K562 (cell line): ENCODE results near the gene CDR2L. TPM values are rescaled to one million over a fixed set of nuclear protein-coding genes. Genes with fewer than 3 reads are reported as not detected.
A peak's percentile ranks its signal among the peaks of the same experiment; 100 is the strongest.

ENCODE experiments used
- ATAC-seq: fragments of 200-7000 bp; cut with Tn5 transposase; 3 replicates; pipeline ENCODE4 v1.9.1; 2020; ENCODE audit warnings: moderate library complexity
- BruUV-seq: library from RNA; stranded (reverse); fragments of 400-500 nt; replicated peaks from 2 replicates; lab custom pipeline; 2021; lab: Mats Ljungman, UMichigan
- CTCF ChIA-PET: fragments of 300-600 bp; formaldehyde crosslinking; extraction: SDS; loops from one replicate; lab custom pipeline; 2021; ENCODE audit warnings: low intra/inter-chr PET ratio; lab: Yijun Ruan, JAX
- POLR2A ChIA-PET: fragments of 300-600, 350-650 bp; sonication (Branson Sonifier 250); formaldehyde crosslinking; extraction: SDS; loops from one replicate; lab custom pipeline; 2021; ENCODE audit warnings: antibody characterized with exemption, inconsistent platforms; lab: Yijun Ruan, JAX
- DNase-seq, 4 experiments: peaks; one replicate each; pipeline versions ENCODE4 v3.0.0 to v3.0.0-alpha.2; 2011 to 2018; ENCODE audit warnings: low spot score in 3 of 4, mixed read lengths in 3 of 4; ENCODE audit errors: extremely low read depth in 1 of 4
- FAIRE-seq: peaks from 2 replicates; lab custom pipeline; 2011; peaks lifted over from hg19 to GRCh38; lab: Jason Lieb, UNC
- H2AFZ ChIP-seq: 2 replicates; pipeline ENCODE4 v1.6.0; 2011; ENCODE audit warnings: low read depth, low read length, control low read depth, inconsistent platforms
- H3K27ac ChIP-seq: fragments of 200-600 bp; 3 replicates; pipeline ENCODE4 v1.8.0; 2011; ENCODE audit warnings: low read depth, mild to moderate bottlenecking, control low read depth, inconsistent platforms, low read length, moderate library complexity, mixed read lengths; ENCODE audit errors: extremely low read depth
- H3K27me3 ChIP-seq, 2 experiments: fragments of 300-600 bp in 1 of 2; 2 replicates in 1 of 2; 3 replicates in 1 of 2; pipeline versions ENCODE4 v1.6.0 to v1.8.0; 2011; ENCODE audit warnings: inconsistent platforms in 2 of 2, low read length in 2 of 2, mild to moderate bottlenecking in 1 of 2, mixed read lengths in 1 of 2, moderate library complexity in 1 of 2; ENCODE audit not compliant: control insufficient read depth in 2 of 2, insufficient read depth in 2 of 2
- H3K36me3 ChIP-seq: fragments of 300-600 bp; 3 replicates; pipeline ENCODE4 v1.8.0; 2011; ENCODE audit warnings: mild to moderate bottlenecking, low read length, inconsistent platforms; ENCODE audit not compliant: control insufficient read depth, insufficient read depth
- H3K4me1 ChIP-seq, 2 experiments: fragments of 200-600 bp in 1 of 2; replicated peaks in 1 of 2; 2 replicates in 1 of 2; 3 replicates in 1 of 2; pipeline versions ENCODE4 v1.5.1 to v1.8.0; 2011; ENCODE audit warnings: inconsistent platforms in 2 of 2, low read length in 2 of 2, mild to moderate bottlenecking in 1 of 2, mixed read lengths in 1 of 2, moderate library complexity in 1 of 2; ENCODE audit not compliant: control insufficient read depth in 2 of 2, insufficient read depth in 2 of 2
- H3K4me2 ChIP-seq: 2 replicates; pipeline ENCODE4 v1.6.1; 2011; ENCODE audit warnings: low read length, control low read depth, inconsistent platforms, mixed read lengths; ENCODE audit not compliant: insufficient read depth
- H3K4me3 ChIP-seq: fragments of 200-600 bp; sonication (generic), shearing (Covaris generic); 2 replicates; pipeline ENCODE4 v1.5.1; 2016; ENCODE audit warnings: control low read depth, inconsistent platforms
- H3K79me2 ChIP-seq: fragments of 200-600 bp; 3 replicates; pipeline ENCODE4 v1.8.0; 2011; ENCODE audit warnings: low read length, inconsistent platforms; ENCODE audit not compliant: control insufficient read depth, insufficient read depth
- H3K9ac ChIP-seq, 2 experiments: 2 replicates each; pipeline versions ENCODE4 v1.6.0 to v1.6.1; 2011; ENCODE audit warnings: low read depth in 2 of 2, low read length in 2 of 2, control low read depth in 1 of 2, inconsistent platforms in 1 of 2, mild to moderate bottlenecking in 1 of 2, mixed read lengths in 1 of 2; ENCODE audit not compliant: insufficient read depth in 1 of 2
- H3K9me1 ChIP-seq: one replicate; pipeline ENCODE4 v1.6.0; 2011; ENCODE audit warnings: inconsistent platforms, mild to moderate bottlenecking, low read length, moderate library complexity; ENCODE audit not compliant: control insufficient read depth, insufficient read depth
- H3K9me3 ChIP-seq: replicated peaks from 2 replicates; pipeline ENCODE4 v1.5.1; 2011; ENCODE audit warnings: low read depth, low read length, inconsistent platforms; ENCODE audit not compliant: control insufficient read depth, insufficient read depth
- H4K20me1 ChIP-seq: replicated peaks from 2 replicates; pipeline ENCODE4 v1.6.1; 2011; ENCODE audit warnings: low read length, inconsistent platforms, mixed read lengths; ENCODE audit not compliant: control insufficient read depth, insufficient read depth
- GTF2F1 ChIP-seq: IDR thresholded peaks from 2 replicates; pipeline ENCODE4 v1.6.1; 2011; ENCODE audit warnings: low read depth, low read length, improper control_type of control experiment
- MAFF ChIP-seq: IDR thresholded peaks from 2 replicates; pipeline ENCODE4 v1.6.1; 2012; ENCODE audit warnings: low read length, improper control_type of control experiment
- MIER1 ChIP-seq: fragments of 450-650 bp; IDR thresholded peaks from 2 replicates; pipeline ENCODE4 v1.6.1; 2016; ENCODE audit warnings: antibody characterized with exemption, mild to moderate bottlenecking, low read depth
- MXI1 ChIP-seq: IDR thresholded peaks from 2 replicates; pipeline ENCODE4 v1.6.1; 2011; ENCODE audit warnings: low read depth, mild to moderate bottlenecking, improper control_type of control experiment, low read length
- NCOA2 ChIP-seq, 2 experiments: fragments of 450-650 bp; IDR thresholded peaks; 2 replicates each; pipeline ENCODE4 v1.6.1; 2018; ENCODE audit warnings: mild to moderate bottlenecking in 2 of 2, moderate library complexity in 1 of 2; ENCODE audit not compliant: partially characterized antibody in 2 of 2
- NFRKB ChIP-seq: fragments of 450-650 bp; IDR thresholded peaks from 2 replicates; pipeline ENCODE4 v1.6.1; 2016; ENCODE audit warnings: low read depth
- POLR2G ChIP-seq: fragments of 200-400 bp; formaldehyde crosslinking; IDR thresholded peaks from 2 replicates; pipeline ENCODE4 v1.6.1; 2017; ENCODE audit warnings: low read depth, mild to moderate bottlenecking, antibody characterized with exemption, low read length, moderate library complexity
- RBM25 ChIP-seq: fragments of 200-400 bp; formaldehyde crosslinking; IDR thresholded peaks from 2 replicates; pipeline ENCODE4 v1.6.1; 2018; ENCODE audit warnings: low read length, low read depth, moderate library complexity; ENCODE audit not compliant: severe bottlenecking
- WGBS: fragments of 100-300 bp; shearing (Covaris generic); methylation state at CpG from one replicate; pipeline ENCODE4 v1.1.6; 2016; ENCODE audit warnings: low coverage, mixed read lengths; ENCODE audit not compliant: insufficient coverage; ENCODE audit errors: missing lambda C conversion rate; 5-methylcytosine and 5-hydroxymethylcytosine counted together
- in situ Hi-C: fragments of 300-500 bp; cut with MboI; formaldehyde crosslinking; loops from 4 replicates; pipeline ENCODE4 v1.15.0; 2018; ENCODE audit warnings: inconsistent platforms, mixed read lengths
- intact Hi-C: fragments of 100-400 bp; cut with micrococcal nuclease; formaldehyde crosslinking; loops from 2 replicates; pipeline ENCODE4 v1.14.2; 2022
- polyA plus RNA-seq, 8 experiments: library from polyadenylated mRNA; depleted of rRNA in 4 of 8; stranded (reverse) in 5 of 8; unstranded in 3 of 8; fragments of >200 nt; fragmentation: Nextera tagmentation in 2 of 8; fragmentation: Illumina TruSeq in 1 of 8; extraction: Ambion mirVana in 2 of 8; extraction: Trizol in 1 of 8; gene quantifications; 2 replicates each; pipeline versions ENCODE4 v1.2.1 to v1.2.3, GENCODE V29; 2011 to 2014; ENCODE audit warnings: inconsistent platforms in 1 of 8, missing spikeins in 1 of 8
- total RNA-seq, 7 experiments: library from RNA; depleted of rRNA in 6 of 7; stranded (reverse); fragments of >200 nt in 6 of 7; fragmentation: Illumina TruSeq in 2 of 7; extraction: Trizol in 2 of 7; gene quantifications; 2 replicates each; pipeline versions ENCODE4 v1.2.1 to v1.2.3, GENCODE V29; 2011 to 2021; ENCODE audit warnings: low replicate concordance in 1 of 7
- TF ChIP-seq, protein P1 (sequence below): fragments of 250-450 bp; sonication (Bioruptor Pico); IDR thresholded peaks from 2 replicates; pipeline ENCODE4 v1.5.0; 2021; ENCODE audit warnings: mild to moderate bottlenecking, moderate library complexity

CDR2L gene
- total and polyA plus RNA-seq, 9 of the 15 experiments (the other 6 are each of a cell fraction or from before 2014, with no cell fraction given): 2.7 to 16.0 (median 7.3) TPM

DNA sequence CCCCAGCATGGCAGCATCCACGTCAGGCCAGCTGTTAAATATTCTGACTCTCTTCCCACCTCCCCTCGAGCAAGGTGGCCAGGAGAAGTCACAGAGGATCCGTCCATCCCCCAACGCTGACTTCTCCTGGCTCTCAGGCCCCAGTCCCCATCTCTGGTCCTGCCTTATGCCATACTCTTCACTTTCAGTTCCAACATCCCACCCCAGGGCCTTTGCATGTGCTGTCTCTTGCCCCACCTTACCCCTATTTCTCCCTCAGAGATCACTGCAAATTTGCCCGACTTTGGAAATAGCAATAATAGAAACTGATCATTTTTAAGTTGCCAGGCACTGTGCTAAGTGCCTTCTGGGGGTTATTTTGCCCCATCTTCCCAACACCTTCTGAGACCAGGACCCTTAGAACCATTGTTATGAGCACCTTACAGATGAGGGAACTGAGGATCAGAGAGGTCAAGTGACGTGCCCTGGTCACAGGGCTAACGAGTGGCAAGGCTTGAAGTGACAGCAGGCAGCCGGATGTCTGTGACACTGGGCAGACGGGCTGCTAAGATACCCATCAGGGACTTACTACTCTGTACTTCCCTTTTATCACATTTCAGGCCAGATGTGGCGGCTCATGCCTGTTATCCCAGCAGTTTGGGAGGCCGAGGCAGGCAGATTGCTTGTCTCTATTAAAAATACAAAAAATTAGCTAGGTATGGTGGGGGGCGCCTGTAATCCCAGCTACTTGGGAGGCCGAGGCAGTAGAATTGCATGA is 32.6 kb upstream of the CDR2L start:
- no peak overlapping the region for H3K27ac ChIP-seq
- no peak overlapping the region for H3K4me2 ChIP-seq
- H3K79me2 ChIP-seq: no peaks in the 10 kb centered on the region
- ChIA-PET POLR2A (interaction anchor here (0.5 to 0.6 kb wide), 2 partner anchors 30 to 1283 kb away, joined by 3 to 4 read pairs; no protein-coding TSS in a partner anchor), CTCF (no interaction called here)
- H2AFZ ChIP-seq: no peak overlapping the region
- H3K9ac ChIP-seq: no peak overlapping the region
- peaks cover 4% of the 10 kb centered on the region; the same call in 1 of the 2 replicates for H3K9me3 ChIP-seq
- in situ Hi-C loops (loop anchor here (5.0 kb wide), 3 partner anchors 33 to 213 kb away; partner anchors contain the start of genes OTOP2 and USH1G), intact Hi-C loops (loop anchor here (5.0 kb wide), 1 partner anchor 88 kb away; no protein-coding TSS in a partner anchor)
- FAIRE-seq: no peak
- BruUV-seq: no TSS peak
- ATAC-seq: no peak
- H3K27me3 ChIP-seq: peaks cover 3 to 21% of the 10 kb centered on the region in 2 experiments; a peak in 3 of 5 replicates
- peaks cover under 1 to 47% of the 10 kb centered on the region in 2 experiments; a peak in 4 of 5 replicates for H3K4me1 ChIP-seq
- TF ChIP-seq RBM25 (peak; percentile 29), MAFF (no peak), MXI1 (no peak), MIER1 (no peak), GTF2F1 (no peak), NCOA2 (IDR thresholded peaks at IDR 0.05; ENCODE audit: partially characterized antibody in 2 of 2) (no peak), POLR2G (no peak), NFRKB (no peak)
- TF ChIP-seq, protein P1, sequence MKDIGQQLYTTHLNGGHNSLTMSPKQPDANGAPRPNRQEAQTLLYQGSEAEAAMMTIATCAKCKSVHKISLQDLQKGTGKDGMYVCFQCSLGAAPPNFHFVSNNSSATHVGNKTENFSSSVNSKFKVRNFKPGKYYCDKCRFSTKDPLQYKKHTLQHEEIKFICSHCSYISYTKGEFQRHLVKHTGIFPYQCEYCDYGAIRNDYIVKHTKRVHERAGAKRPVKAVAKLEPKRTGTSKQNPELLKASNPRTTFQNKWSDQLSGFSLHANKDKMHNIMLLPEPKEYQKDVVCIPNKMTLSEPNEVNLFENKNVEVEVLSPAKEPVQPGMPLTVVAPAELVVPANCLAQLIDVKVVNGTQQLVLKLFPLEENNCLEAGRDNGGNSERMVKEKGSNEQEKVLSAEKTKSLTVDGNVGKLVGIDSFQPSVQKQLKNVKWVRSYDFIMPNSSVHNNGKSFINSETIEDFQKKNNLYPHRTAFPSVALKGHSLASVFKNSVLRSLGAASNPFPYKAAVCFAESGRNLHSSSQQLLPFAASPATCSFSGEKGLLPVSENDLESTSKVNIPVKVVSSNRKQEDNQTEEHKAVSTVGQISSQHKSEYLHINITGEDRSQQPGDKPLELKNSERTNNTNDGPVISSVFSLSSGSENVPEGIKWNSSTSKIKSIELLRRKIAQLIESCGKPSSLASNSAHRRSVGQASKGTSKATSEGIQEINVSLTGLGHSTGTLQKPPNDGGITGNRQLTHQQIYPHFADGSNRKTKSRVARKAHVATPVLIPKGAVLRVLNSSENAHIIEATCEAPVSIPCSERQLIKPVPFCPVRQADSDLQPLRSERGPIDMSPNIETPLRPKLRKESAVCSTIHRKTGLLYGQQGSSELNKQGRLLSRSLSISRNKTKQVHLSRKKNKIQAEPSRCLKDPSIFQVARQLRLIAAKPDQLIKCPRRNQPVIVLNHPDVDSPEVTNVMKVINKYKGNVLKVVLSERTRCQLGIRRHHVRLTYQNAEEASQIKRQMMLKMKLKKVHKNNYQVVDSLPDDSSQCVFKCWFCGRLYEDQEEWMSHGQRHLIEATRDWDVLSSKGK (CRISPR knock-in tag): no peak
- no peak overlapping the region for H3K4me3 ChIP-seq
- no peaks in the 10 kb centered on the region for H3K36me3 ChIP-seq
- H3K9me1 ChIP-seq: no peaks in the 10 kb centered on the region
- no peak for DNase-seq
- 4% methylated on average over 12 of the region's 13 CpGs for WGBS
- no peaks in the 10 kb centered on the region for H4K20me1 ChIP-seq
